ENCODE results near the gene GALE. TPM values are rescaled to one million over a fixed set of nuclear protein-coding genes. Genes with fewer than 3 reads are reported as not detected.
"Not testable (repeated sequence)": the region's sequence is repeated elsewhere in the genome, so short reads cannot be mapped to it uniquely, and the experiment has no call there.

The GALE gene
- 10 to 100 TPM; 30.7 to 42.4 (median 32.8) TPM for polyA plus RNA-seq (ENCODE audit: insufficient read length in 4 of 4)

GRCh38 chr1:23800400-23801337 is at the start of gene GALE:
Gene GALE, minus strand, starts transcription at chr1:23800754. Its CDS starts 1,747 bp downstream, at chr1:23799007.
- DNase-seq (ENCODE audit: low read depth in 4 of 4, low spot score in 3 of 4): peak; percentile 86 to 98 (median 90)

GRCh38 chr1:23848673-23849616 is 48.4 kb upstream of the GALE start:
- DNase-seq (ENCODE audit: low read depth in 4 of 4, low spot score in 3 of 4): no peak

- not testable (repeated sequence) for DNase-seq (ENCODE audit: low read depth in 4 of 4, low spot score in 3 of 4)
These were observed 47.0 kb upstream of the GALE start for GRCh38 chr1:23847482-23848095.

GRCh38 chr1:23845163-23845562 is 44.6 kb upstream of the GALE start:
- DNase-seq (ENCODE audit: low read depth in 4 of 4, low spot score in 3 of 4): no peak

- DNase-seq (ENCODE audit: low read depth in 4 of 4, low spot score in 3 of 4): no peak
These were observed 43.1 kb upstream of the GALE start for GRCh38 chr1:23843644-23844043.

GRCh38 chr1:23838401-23838866 is 37.9 kb upstream of the GALE start:
- no peak for DNase-seq (ENCODE audit: low read depth in 4 of 4, low spot score in 3 of 4)

- no peak for DNase-seq (ENCODE audit: low read depth in 4 of 4, low spot score in 3 of 4)
These were observed 37.4 kb upstream of the GALE start for GRCh38 chr1:23837908-23838307.

- DNase-seq (ENCODE audit: low read depth in 4 of 4, low spot score in 3 of 4): no peak
These were observed 35.5 kb upstream of the GALE start for GRCh38 chr1:23836037-23836436.

- DNase-seq (ENCODE audit: low read depth in 4 of 4, low spot score in 3 of 4): not testable (repeated sequence)
These were observed 33.6 kb upstream of the GALE start for GRCh38 chr1:23834156-23834555.

- DNase-seq (ENCODE audit: low read depth in 4 of 4, low spot score in 3 of 4): no peak
These were observed 27.2 kb upstream of the GALE start for GRCh38 chr1:23827717-23828116.

GRCh38 chr1:23826590-23826989 is 26.0 kb upstream of the GALE start:
- DNase-seq (ENCODE audit: low read depth in 4 of 4, low spot score in 3 of 4): not testable (repeated sequence)

GRCh38 chr1:23825762-23826522 is 25.4 kb upstream of the GALE start:
- DNase-seq (ENCODE audit: low read depth in 4 of 4, low spot score in 3 of 4): no peak

GRCh38 chr1:23825076-23825761 is 24.7 kb upstream of the GALE start, which contains the start of gene HMGCL:
Gene HMGCL, minus strand, starts transcription at chr1:23825429. Its CDS starts 14 bp downstream, at chr1:23825415.
- peak; percentile 86 to 89 (median 88) for DNase-seq (ENCODE audit: low read depth in 4 of 4, low spot score in 3 of 4)

GRCh38 chr1:23824711-23825075 is 24.1 kb upstream of the GALE start:
- DNase-seq (ENCODE audit: low read depth in 4 of 4, low spot score in 3 of 4): no peak

GRCh38 chr1:23823767-23824166 is 23.2 kb upstream of the GALE start:
- DNase-seq (ENCODE audit: low read depth in 4 of 4, low spot score in 3 of 4): no peak

- DNase-seq (ENCODE audit: low read depth in 4 of 4, low spot score in 3 of 4): no peak
These were observed 17.1 kb upstream of the GALE start for GRCh38 chr1:23817633-23818032.

GRCh38 chr1:23816906-23817305 is 16.4 kb upstream of the GALE start:
- DNase-seq (ENCODE audit: low read depth in 4 of 4, low spot score in 3 of 4): no peak

GRCh38 chr1:23816361-23816760 is 15.8 kb upstream of the GALE start:
- DNase-seq (ENCODE audit: low read depth in 4 of 4, low spot score in 3 of 4): no peak

- no peak for DNase-seq (ENCODE audit: low read depth in 4 of 4, low spot score in 3 of 4)
These were observed 13.5 kb upstream of the GALE start for GRCh38 chr1:23814016-23814415.
